Measurements from ENCODE around the gene POLR2L. TPM values are rescaled to one million over a fixed set of nuclear protein-coding genes. Genes with fewer than 3 reads are reported as not detected.

Gene POLR2L
- total and polyA plus RNA-seq, 2 of the 13 experiments (the other 11 are each of a cell fraction or from before 2014, with no cell fraction given) = 104 to 114 TPM

DNA sequence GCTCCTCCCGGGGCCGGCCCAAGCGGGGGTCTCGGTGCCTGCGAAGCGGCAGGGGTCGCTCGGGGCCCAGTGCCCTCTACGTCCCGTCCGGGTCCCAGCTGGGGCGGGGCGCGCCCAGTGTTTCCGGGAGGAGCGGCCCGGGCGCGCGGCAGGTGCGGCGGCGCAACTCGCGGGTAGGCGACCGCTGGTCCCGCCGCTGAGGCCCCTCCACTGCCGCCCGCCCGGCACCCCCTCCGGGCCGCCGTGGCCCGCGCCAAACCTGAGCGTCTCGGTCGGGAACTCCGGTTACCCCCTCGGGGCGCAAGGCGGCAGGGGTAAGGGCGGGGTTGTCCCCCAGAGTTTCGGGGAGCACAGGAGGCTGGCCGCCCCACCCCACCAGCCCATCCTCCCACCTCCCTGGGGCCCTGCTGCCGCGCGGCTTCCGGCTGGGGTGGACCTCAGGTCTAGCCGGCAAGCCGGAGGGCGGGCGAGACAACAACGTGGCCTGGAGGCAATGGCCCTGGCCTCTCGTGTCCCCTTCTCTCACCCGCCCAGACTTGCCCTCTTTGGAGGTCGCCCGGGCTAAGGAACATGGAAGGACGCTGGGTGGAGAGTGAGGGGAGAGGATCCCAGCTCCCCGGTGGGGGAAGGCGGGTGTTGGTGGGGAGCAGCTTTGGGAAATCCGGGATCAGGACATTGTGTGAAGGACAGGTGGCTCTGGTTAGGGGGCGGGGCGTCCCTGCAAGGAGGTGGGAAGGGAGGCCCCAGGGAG, 15.0 kb downstream of the POLR2L start (continued):
- TF ChIP-seq, protein P1, sequence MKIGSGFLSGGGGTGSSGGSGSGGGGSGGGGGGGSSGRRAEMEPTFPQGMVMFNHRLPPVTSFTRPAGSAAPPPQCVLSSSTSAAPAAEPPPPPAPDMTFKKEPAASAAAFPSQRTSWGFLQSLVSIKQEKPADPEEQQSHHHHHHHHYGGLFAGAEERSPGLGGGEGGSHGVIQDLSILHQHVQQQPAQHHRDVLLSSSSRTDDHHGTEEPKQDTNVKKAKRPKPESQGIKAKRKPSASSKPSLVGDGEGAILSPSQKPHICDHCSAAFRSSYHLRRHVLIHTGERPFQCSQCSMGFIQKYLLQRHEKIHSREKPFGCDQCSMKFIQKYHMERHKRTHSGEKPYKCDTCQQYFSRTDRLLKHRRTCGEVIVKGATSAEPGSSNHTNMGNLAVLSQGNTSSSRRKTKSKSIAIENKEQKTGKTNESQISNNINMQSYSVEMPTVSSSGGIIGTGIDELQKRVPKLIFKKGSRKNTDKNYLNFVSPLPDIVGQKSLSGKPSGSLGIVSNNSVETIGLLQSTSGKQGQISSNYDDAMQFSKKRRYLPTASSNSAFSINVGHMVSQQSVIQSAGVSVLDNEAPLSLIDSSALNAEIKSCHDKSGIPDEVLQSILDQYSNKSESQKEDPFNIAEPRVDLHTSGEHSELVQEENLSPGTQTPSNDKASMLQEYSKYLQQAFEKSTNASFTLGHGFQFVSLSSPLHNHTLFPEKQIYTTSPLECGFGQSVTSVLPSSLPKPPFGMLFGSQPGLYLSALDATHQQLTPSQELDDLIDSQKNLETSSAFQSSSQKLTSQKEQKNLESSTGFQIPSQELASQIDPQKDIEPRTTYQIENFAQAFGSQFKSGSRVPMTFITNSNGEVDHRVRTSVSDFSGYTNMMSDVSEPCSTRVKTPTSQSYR (CRISPR knock-in tag; IDR thresholded peaks at IDR 0.05; ENCODE audit: borderline replicate concordance) = peak; percentile 47; the same call in 1 of the 2 replicates
- peak; percentile 78; the same call in 1 of the 2 replicates for TF ChIP-seq SAFB2 (CRISPR knock-in tag; IDR thresholded peaks at IDR 0.05; ENCODE audit: borderline replicate concordance, low read depth)
- TF ChIP-seq WIZ (CRISPR knock-in tag; IDR thresholded peaks at IDR 0.05) = 0 out of 2 replicates have a peak, but pooled peaks have one; percentile 28
- peak; percentile 54 for TF ChIP-seq HNRNPK (IDR thresholded peaks at IDR 0.05; ENCODE audit: low read depth, low read length, poor library complexity, severe bottlenecking)
- TF ChIP-seq ZSCAN25 (CRISPR knock-in tag; IDR thresholded peaks at IDR 0.05) = peak; percentile 69; the same call in 1 of the 2 replicates
- TF ChIP-seq ZNF619 (CRISPR knock-in tag; IDR thresholded peaks at IDR 0.05) = no peak
- peak; percentile 90 for TF ChIP-seq DMAP1 (CRISPR knock-in tag; IDR thresholded peaks at IDR 0.05)
- TF ChIP-seq HDAC6 (IDR thresholded peaks at IDR 0.05; ENCODE audit: low read depth, low read length) = no peak
- TF ChIP-seq, protein P2, sequence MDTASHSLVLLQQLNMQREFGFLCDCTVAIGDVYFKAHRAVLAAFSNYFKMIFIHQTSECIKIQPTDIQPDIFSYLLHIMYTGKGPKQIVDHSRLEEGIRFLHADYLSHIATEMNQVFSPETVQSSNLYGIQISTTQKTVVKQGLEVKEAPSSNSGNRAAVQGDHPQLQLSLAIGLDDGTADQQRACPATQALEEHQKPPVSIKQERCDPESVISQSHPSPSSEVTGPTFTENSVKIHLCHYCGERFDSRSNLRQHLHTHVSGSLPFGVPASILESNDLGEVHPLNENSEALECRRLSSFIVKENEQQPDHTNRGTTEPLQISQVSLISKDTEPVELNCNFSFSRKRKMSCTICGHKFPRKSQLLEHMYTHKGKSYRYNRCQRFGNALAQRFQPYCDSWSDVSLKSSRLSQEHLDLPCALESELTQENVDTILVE (CRISPR knock-in tag; IDR thresholded peaks at IDR 0.05) = 0 out of 2 replicates have a peak, but pooled peaks have one; percentile 18
- TF ChIP-seq MAZ (IDR thresholded peaks at IDR 0.05; ENCODE audit: borderline replicate concordance, low read depth, low read length) = no peak
- TF ChIP-seq MAZ (CRISPR knock-in tag; IDR thresholded peaks at IDR 0.05; ENCODE audit: low read depth) = 0 out of 2 replicates have a peak, but pooled peaks have one; percentile 47
- peak; percentile 64 for TF ChIP-seq HDAC2 (CRISPR knock-in tag; IDR thresholded peaks at IDR 0.05)
- TF ChIP-seq, protein P3, sequence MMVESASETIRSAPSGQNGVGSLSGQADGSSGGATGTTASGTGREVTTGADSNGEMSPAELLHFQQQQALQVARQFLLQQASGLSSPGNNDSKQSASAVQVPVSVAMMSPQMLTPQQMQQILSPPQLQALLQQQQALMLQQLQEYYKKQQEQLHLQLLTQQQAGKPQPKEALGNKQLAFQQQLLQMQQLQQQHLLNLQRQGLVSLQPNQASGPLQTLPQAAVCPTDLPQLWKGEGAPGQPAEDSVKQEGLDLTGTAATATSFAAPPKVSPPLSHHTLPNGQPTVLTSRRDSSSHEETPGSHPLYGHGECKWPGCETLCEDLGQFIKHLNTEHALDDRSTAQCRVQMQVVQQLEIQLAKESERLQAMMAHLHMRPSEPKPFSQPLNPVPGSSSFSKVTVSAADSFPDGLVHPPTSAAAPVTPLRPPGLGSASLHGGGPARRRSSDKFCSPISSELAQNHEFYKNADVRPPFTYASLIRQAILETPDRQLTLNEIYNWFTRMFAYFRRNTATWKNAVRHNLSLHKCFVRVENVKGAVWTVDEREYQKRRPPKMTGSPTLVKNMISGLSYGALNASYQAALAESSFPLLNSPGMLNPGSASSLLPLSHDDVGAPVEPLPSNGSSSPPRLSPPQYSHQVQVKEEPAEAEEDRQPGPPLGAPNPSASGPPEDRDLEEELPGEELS (CRISPR knock-in tag; IDR thresholded peaks at IDR 0.05) = no peak
- TF ChIP-seq REPIN1 (CRISPR knock-in tag; IDR thresholded peaks at IDR 0.05; ENCODE audit: borderline replicate concordance, low read depth) = peak; percentile 63; the same call in 1 of the 2 replicates
- peak; percentile 91 for TF ChIP-seq GABPB1 (CRISPR knock-in tag; IDR thresholded peaks at IDR 0.05)
- peak; percentile 69; the same call in 1 of the 2 replicates for TF ChIP-seq ZNF235 (CRISPR knock-in tag; IDR thresholded peaks at IDR 0.05; ENCODE audit: borderline replicate concordance)
- TF ChIP-seq ZMAT3 (CRISPR knock-in tag; conservative IDR thresholded peaks at IDR 0.05) = 0 out of 2 replicates have a peak, but pooled peaks have one; percentile 63
- TF ChIP-seq, protein P4, sequence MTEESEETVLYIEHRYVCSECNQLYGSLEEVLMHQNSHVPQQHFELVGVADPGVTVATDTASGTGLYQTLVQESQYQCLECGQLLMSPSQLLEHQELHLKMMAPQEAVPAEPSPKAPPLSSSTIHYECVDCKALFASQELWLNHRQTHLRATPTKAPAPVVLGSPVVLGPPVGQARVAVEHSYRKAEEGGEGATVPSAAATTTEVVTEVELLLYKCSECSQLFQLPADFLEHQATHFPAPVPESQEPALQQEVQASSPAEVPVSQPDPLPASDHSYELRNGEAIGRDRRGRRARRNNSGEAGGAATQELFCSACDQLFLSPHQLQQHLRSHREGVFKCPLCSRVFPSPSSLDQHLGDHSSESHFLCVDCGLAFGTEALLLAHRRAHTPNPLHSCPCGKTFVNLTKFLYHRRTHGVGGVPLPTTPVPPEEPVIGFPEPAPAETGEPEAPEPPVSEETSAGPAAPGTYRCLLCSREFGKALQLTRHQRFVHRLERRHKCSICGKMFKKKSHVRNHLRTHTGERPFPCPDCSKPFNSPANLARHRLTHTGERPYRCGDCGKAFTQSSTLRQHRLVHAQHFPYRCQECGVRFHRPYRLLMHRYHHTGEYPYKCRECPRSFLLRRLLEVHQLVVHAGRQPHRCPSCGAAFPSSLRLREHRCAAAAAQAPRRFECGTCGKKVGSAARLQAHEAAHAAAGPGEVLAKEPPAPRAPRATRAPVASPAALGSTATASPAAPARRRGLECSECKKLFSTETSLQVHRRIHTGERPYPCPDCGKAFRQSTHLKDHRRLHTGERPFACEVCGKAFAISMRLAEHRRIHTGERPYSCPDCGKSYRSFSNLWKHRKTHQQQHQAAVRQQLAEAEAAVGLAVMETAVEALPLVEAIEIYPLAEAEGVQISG (CRISPR knock-in tag; IDR thresholded peaks at IDR 0.05) = peak; percentile 62; the same call in 1 of the 2 replicates
- TF ChIP-seq ZSCAN30 (CRISPR knock-in tag; IDR thresholded peaks at IDR 0.05) = no peak
- peak; percentile 76 for TF ChIP-seq KDM2A (CRISPR knock-in tag; IDR thresholded peaks at IDR 0.05; ENCODE audit: borderline replicate concordance, low read depth)
